Lung (tissue), 12 donors: ENCODE results near the gene BRWD1. TPM values are rescaled to one million over a fixed set of nuclear protein-coding genes. Genes with fewer than 3 reads are reported as not detected.

ENCODE experiments used
- ATAC-seq: fragments of 200-7000 bp; cut with Tn5 transposase; one replicate; pipeline ENCODE4 v1.9.1; 2020; ENCODE audit warnings: moderate number of reproducible peaks; ENCODE audit not compliant: insufficient read depth, low FRiP score
- DNase-seq, 3 donors: peaks; one replicate each; pipeline ENCODE4 v3.0.0-alpha.2; 2013 to 2017
- H3K27ac ChIP-seq, 2 donors: one replicate each; pipeline ENCODE4 v1.5.1; 2013; ENCODE audit warnings: mild to moderate bottlenecking in 2 of 2, moderate library complexity in 2 of 2, control low read depth in 1 of 2, inconsistent platforms in 1 of 2, low read depth in 1 of 2, low read length in 1 of 2
- H3K27me3 ChIP-seq, 3 donors: one replicate each; pipeline ENCODE4 v1.5.1; 2013; ENCODE audit warnings: low read length in 2 of 3; ENCODE audit not compliant: control insufficient read depth in 3 of 3, insufficient read depth in 3 of 3
- H3K36me3 ChIP-seq, 4 donors: one replicate each; pipeline ENCODE4 v1.5.1; 2013; ENCODE audit warnings: low read length in 4 of 4, mild to moderate bottlenecking in 1 of 4, moderate library complexity in 1 of 4; ENCODE audit not compliant: control insufficient read depth in 4 of 4, insufficient read depth in 4 of 4
- H3K4me1 ChIP-seq, 5 donors: one replicate each; pipeline ENCODE4 v1.5.1; 2013; ENCODE audit warnings: low read length in 5 of 5, mild to moderate bottlenecking in 2 of 5, moderate library complexity in 1 of 5; ENCODE audit not compliant: control insufficient read depth in 5 of 5, insufficient read depth in 5 of 5
- H3K4me3 ChIP-seq: one replicate; pipeline ENCODE4 v1.5.1; 2013; ENCODE audit warnings: mild to moderate bottlenecking, control low read depth, moderate library complexity
- H3K9ac ChIP-seq, 2 donors: one replicate each; pipeline ENCODE4 v1.5.1; 2013; ENCODE audit warnings: low read length in 2 of 2, control low read depth in 1 of 2; ENCODE audit not compliant: insufficient read depth in 1 of 2
- H3K9me3 ChIP-seq, 4 donors: one replicate each; pipeline ENCODE4 v1.5.1; 2013; ENCODE audit warnings: low read length in 3 of 4, mild to moderate bottlenecking in 1 of 4, moderate library complexity in 1 of 4; ENCODE audit not compliant: control insufficient read depth in 4 of 4, insufficient read depth in 3 of 4
- WGBS, 2 donors: extraction: QIAGEN DNeasy Blood & Tissue Kit; methylation state at CpG; one replicate each; pipeline ENCODE4 v1.1.7; 2013; 5-methylcytosine and 5-hydroxymethylcytosine counted together
- polyA plus RNA-seq, 2 donors: library from polyadenylated mRNA; stranded (reverse); fragments of 200-250 nt; gene quantifications; one replicate each; pipeline ENCODE4 v1.2.1, GENCODE V29; 2013
- total RNA-seq, 2 donors: library from RNA; depleted of rRNA in 1 of 2; stranded (reverse); fragments of >200 nt in 1 of 2; gene quantifications; one replicate each; pipeline ENCODE4 v1.2.1, GENCODE V29; 2014 to 2021
- TF ChIP-seq, protein P1 (sequence below): IDR thresholded peaks from 2 replicates; pipeline ENCODE4 v1.5.1; 2012; ENCODE audit warnings: mild to moderate bottlenecking; ENCODE audit errors: control extremely low read depth, extremely low read depth
- donor health status: control.
- donor health status: control.
- donor health status: Bipolar disorder and iron deficiency.
- donor health status: healthy.
- donor health status: DM: yes; HTN: yes; CAD: no.

Gene BRWD1
- total and polyA plus RNA-seq, 4 donors: 9.5 to 145 (median 20.1) TPM

DNA sequence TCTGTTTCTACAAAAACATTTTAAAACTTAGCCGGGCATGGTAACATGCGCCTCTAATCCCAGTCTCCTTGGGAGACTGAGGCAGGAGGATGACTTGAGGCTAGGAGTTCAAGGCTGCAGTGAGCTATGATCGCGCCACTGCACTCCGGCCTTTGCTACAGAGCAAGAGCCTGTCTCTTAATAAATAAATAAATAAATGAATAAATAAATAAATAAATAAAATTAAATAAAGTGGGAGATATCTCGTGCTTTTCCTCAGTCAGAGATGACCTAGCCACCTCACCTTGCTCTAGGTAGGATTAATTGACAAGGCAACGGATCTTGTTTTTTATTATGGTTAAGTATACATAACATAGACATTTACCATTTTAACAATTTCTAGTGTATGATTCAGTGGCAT lies 14.3 kb upstream of the BRWD1 start:
- no peaks in the 10 kb centered on the region for H3K27me3 ChIP-seq
- no peak overlapping the region for H3K9ac ChIP-seq
- H3K4me1 ChIP-seq: no peaks in the 10 kb centered on the region
- no peak overlapping the region for H3K27ac ChIP-seq
- H3K4me3 ChIP-seq: no peak overlapping the region
- no peaks in the 10 kb centered on the region for H3K9me3 ChIP-seq
- TF ChIP-seq, protein P1, sequence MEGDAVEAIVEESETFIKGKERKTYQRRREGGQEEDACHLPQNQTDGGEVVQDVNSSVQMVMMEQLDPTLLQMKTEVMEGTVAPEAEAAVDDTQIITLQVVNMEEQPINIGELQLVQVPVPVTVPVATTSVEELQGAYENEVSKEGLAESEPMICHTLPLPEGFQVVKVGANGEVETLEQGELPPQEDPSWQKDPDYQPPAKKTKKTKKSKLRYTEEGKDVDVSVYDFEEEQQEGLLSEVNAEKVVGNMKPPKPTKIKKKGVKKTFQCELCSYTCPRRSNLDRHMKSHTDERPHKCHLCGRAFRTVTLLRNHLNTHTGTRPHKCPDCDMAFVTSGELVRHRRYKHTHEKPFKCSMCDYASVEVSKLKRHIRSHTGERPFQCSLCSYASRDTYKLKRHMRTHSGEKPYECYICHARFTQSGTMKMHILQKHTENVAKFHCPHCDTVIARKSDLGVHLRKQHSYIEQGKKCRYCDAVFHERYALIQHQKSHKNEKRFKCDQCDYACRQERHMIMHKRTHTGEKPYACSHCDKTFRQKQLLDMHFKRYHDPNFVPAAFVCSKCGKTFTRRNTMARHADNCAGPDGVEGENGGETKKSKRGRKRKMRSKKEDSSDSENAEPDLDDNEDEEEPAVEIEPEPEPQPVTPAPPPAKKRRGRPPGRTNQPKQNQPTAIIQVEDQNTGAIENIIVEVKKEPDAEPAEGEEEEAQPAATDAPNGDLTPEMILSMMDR: no peak
- no peak for ATAC-seq
- WGBS, 2 donors: 97 to 98% methylated on average over 7 of the region's 7 CpGs
- H3K36me3 ChIP-seq: no peaks in the 10 kb centered on the region
- DNase-seq: no peak

DNA sequence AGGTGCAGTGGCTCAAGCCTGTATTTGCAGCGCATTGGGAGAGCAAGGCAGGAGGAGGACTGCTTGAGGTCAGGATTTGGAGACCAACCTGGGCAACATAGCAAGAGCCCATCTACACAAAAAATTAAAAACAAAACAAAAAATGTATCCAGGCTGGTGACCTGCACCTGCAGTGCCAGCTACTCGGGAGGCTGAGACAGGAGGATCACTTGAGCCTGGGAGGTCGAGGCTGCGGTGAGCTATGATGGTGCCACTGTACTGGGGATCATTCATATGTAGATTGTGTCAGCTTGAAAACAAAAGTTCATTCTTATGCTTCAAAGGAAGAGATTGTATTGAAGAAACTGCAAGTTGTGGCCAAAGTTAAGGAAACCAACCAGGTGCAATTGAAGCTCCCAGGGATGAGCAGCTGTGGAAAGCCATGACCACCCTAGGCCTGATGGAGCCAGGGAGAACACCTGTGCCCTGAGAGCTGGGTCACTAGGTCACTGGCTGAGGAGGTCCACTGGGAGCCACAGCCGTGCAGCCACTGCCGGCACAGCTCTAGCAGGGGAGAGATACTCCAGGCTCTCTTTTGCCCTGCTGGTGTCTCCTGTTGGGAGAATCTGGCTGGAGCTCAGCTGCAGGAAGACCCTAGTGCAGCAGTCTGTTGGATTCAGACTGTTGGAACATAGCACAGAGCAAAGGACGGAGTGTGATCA lies 13.3 kb upstream of the BRWD1 start:
- Histone ChIP-seq H3K9ac (no peak overlapping the region), H3K27ac (no peak overlapping the region), H3K4me3 (no peak overlapping the region), H3K36me3 (no peaks in the 10 kb centered on the region), H3K9me3 (no peaks in the 10 kb centered on the region), H3K4me1 (no peaks in the 10 kb centered on the region), H3K27me3 (peaks cover 0 to 2% (median 0%) of the 10 kb centered on the region in 3 donors)
- ATAC-seq (no peak), DNase-seq (no peak)
- WGBS, 2 donors: 93 to 95% methylated on average over 7 of the region's 7 CpGs
- TF ChIP-seq, protein P1: no peak

DNA sequence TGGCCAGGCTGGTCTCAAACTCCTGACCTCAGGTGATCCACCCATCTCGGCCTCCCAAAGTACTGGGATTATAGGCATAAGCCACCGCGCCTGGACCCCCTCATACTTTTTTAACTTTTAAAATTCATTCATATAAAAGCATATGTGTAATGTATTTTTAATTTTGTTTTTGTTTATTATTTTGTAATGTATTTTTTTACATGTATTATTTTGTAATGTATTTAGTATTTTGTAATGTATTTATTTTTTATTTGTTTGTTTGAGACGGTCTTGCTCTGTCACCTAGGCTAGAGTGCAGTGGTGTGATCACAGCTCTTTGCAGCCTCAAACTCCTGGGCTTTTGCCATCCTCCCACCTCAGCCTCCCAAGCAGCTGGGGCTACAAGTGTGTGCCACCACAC lies 12.0 kb upstream of the BRWD1 start:
- 92 to 96% methylated on average over 4 of the region's 4 CpGs for WGBS, 2 donors
- Histone ChIP-seq H3K27me3 (peaks cover 0 to 2% (median 0%) of the 10 kb centered on the region in 3 donors), H3K9ac (no peak overlapping the region), H3K36me3 (no peaks in the 10 kb centered on the region), H3K4me1 (peaks cover 0 to 3% (median 0%) of the 10 kb centered on the region in 5 donors), H3K4me3 (no peak overlapping the region), H3K9me3 (no peaks in the 10 kb centered on the region), H3K27ac (no peak overlapping the region)
- TF ChIP-seq, protein P1: no peak
- ATAC-seq (no peak), DNase-seq (no peak)

DNA sequence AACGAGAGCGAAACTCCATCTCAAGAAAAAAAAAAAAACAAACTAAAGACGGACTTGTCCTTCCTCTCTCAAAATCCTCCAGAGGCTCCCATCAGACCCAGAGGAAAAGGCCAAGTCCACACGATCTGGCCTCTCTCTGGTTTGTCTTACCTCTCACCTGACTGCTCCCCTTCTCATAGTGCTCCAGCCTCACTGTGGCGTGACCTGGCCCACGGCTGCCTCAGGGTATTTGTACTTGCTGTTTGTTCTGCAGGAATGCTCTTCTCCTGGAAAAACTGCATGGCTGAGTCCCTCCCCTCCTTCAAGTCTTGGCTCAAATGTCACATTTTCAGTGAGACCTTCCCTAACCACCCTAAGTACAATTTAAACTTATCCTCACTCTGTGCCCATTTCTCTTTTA lies 8.0 kb upstream of the BRWD1 start:
- ATAC-seq: no peak
- peaks cover 0 to 21% (median 5%) of the 10 kb centered on the region in 5 donors for H3K4me1 ChIP-seq

More for the DNA sequence above, 8.0 kb upstream of the BRWD1 start:
- TF ChIP-seq, protein P1: no peak
- Histone ChIP-seq H3K27ac (no peak overlapping the region), H3K27me3 (peaks cover 0 to 2% (median 0%) of the 10 kb centered on the region in 3 donors), H3K4me3 (no peak overlapping the region), H3K36me3 (no peaks in the 10 kb centered on the region), H3K9ac (no peak overlapping the region), H3K9me3 (no peaks in the 10 kb centered on the region)
- 75 to 83% methylated on average over 6 of the region's 6 CpGs for WGBS, 2 donors
- DNase-seq: no peak
